H1 (cell line): ENCODE data around the gene SOHLH1. TPM values are rescaled to one million over a fixed set of nuclear protein-coding genes. Genes with fewer than 3 reads are reported as not detected.

Experiments used
- CTCF ChIA-PET: fragments of 300-600 bp; sonication (Branson Sonifier 250); formaldehyde crosslinking; loops from one replicate; lab custom pipeline; 2021; ENCODE audit not compliant: partially characterized antibody; lab: Charles Lee
- POLR2A ChIA-PET: fragments of 300-600 bp; sonication (Branson Sonifier 250); formaldehyde crosslinking; loops from one replicate; lab custom pipeline; 2021; ENCODE audit warnings: inconsistent platforms; ENCODE audit not compliant: partially characterized antibody; lab: Charles Lee
- DNase-seq, 2 experiments: peaks; one replicate each; pipeline versions ENCODE4 v3.0.0 to v3.0.0-alpha.2; 2010 to 2022; ENCODE audit warnings: low spot score in 2 of 2, low read depth in 1 of 2, mixed read lengths in 1 of 2
- FAIRE-seq: peaks from 2 replicates; lab custom pipeline; 2011; peaks lifted over from hg19 to GRCh38; lab: Jason Lieb, UNC
- H2AFZ ChIP-seq: 2 replicates; pipeline ENCODE4 v1.8.1; 2012; ENCODE audit warnings: low read length, inconsistent platforms
- H2AK5ac ChIP-seq: 2 replicates; pipeline ENCODE4 v1.6.1; 2013; ENCODE audit warnings: low read depth, low read length
- H2BK120ac ChIP-seq: replicated peaks from 2 replicates; pipeline ENCODE3; 2013; ENCODE audit warnings: low read depth, low read length, inconsistent platforms
- H2BK12ac ChIP-seq: 2 replicates; pipeline ENCODE4 v1.6.1; 2013; ENCODE audit warnings: low read depth, low read length
- H2BK15ac ChIP-seq: 2 replicates; pipeline ENCODE4 v1.6.1; 2013; ENCODE audit warnings: low read length
- H2BK20ac ChIP-seq: 2 replicates; pipeline ENCODE4 v1.6.1; 2013; ENCODE audit warnings: low read length
- H2BK5ac ChIP-seq: 2 replicates; pipeline ENCODE4 v1.6.1; 2013; ENCODE audit warnings: low read depth, low read length
- H3K14ac ChIP-seq: 2 replicates; pipeline ENCODE4 v1.6.1; 2013; ENCODE audit warnings: inconsistent platforms; ENCODE audit not compliant: insufficient read length
- H3K18ac ChIP-seq: 2 replicates; pipeline ENCODE4 v1.6.1; 2013; ENCODE audit warnings: low read length; ENCODE audit errors: extremely low read depth
- H3K23ac ChIP-seq: 2 replicates; pipeline ENCODE4 v1.6.1; 2013; ENCODE audit warnings: inconsistent platforms; ENCODE audit not compliant: insufficient read length
- H3K23me2 ChIP-seq: 2 replicates; pipeline ENCODE4 v1.6.1; 2013; ENCODE audit warnings: low read depth, low read length
- H3K27ac ChIP-seq: 2 replicates; pipeline ENCODE4 v1.6.1; 2011; ENCODE audit warnings: low read depth, low read length, inconsistent platforms
- H3K27me3 ChIP-seq, 4 experiments: replicated peaks in 1 of 4; 1 replicate in 1 of 4; 2 replicates in 3 of 4; pipeline versions ENCODE4 v1.6.1 to v1.8.1; 2011 to 2013; ENCODE audit warnings: low read length in 3 of 4, mild to moderate bottlenecking in 3 of 4, inconsistent platforms in 2 of 4, mixed read lengths in 2 of 4, moderate library complexity in 1 of 4; ENCODE audit not compliant: control insufficient read depth in 3 of 4, insufficient read depth in 3 of 4; ENCODE audit errors: extremely low read depth in 1 of 4
- H3K36me3 ChIP-seq, 4 experiments: 2 replicates each; pipeline versions ENCODE4 v1.6.1 to v1.8.1; 2011 to 2013; ENCODE audit warnings: mild to moderate bottlenecking in 4 of 4, low read length in 3 of 4, moderate library complexity in 2 of 4, control low read depth in 1 of 4, inconsistent platforms in 1 of 4; ENCODE audit not compliant: insufficient read depth in 4 of 4, control insufficient read depth in 2 of 4
- H3K4ac ChIP-seq: replicated peaks from 2 replicates; pipeline ENCODE3; 2013; ENCODE audit warnings: low read length, low read depth, mixed read lengths, inconsistent platforms; ENCODE audit not compliant: insufficient read length
- H3K4me1 ChIP-seq, 4 experiments: replicated peaks in 1 of 4; 1 replicate in 1 of 4; 2 replicates in 3 of 4; pipeline versions ENCODE4 v1.6.1 to v1.8.1; 2011 to 2013; ENCODE audit warnings: low read length in 3 of 4, inconsistent platforms in 2 of 4, mixed read lengths in 1 of 4; ENCODE audit not compliant: insufficient read depth in 4 of 4, control insufficient read depth in 3 of 4
- H3K4me2 ChIP-seq, 2 experiments: 2 replicates each; pipeline versions ENCODE4 v1.6.1 to v1.8.1; 2011 to 2013; ENCODE audit warnings: low read depth in 2 of 2, low read length in 2 of 2, control low read depth in 1 of 2, inconsistent platforms in 1 of 2, mild to moderate bottlenecking in 1 of 2; ENCODE audit not compliant: insufficient read depth in 1 of 2
- H3K4me3 ChIP-seq, 4 experiments: fragments of 200-600, 300-600 bp in 1 of 4; sonication (generic), shearing (Covaris generic), sonication (Bioruptor Twin) in 1 of 4; 2 replicates each; pipeline versions ENCODE4 v1.5.1 to v1.8.1; 2011 to 2016; ENCODE audit warnings: low read length in 4 of 4, low read depth in 3 of 4, control low read depth in 2 of 4, inconsistent platforms in 2 of 4, mild to moderate bottlenecking in 2 of 4, mixed read lengths in 1 of 4, moderate library complexity in 1 of 4; ENCODE audit not compliant: insufficient read depth in 2 of 4; ENCODE audit errors: extremely low read depth in 1 of 4
- H3K56ac ChIP-seq: replicated peaks from 2 replicates; pipeline ENCODE3; 2013; ENCODE audit warnings: low read depth, mild to moderate bottlenecking, mixed read lengths, low read length, inconsistent platforms; ENCODE audit not compliant: insufficient read length
- H3K79me1 ChIP-seq: 2 replicates; pipeline ENCODE4 v1.6.1; 2013; ENCODE audit warnings: low read depth, low read length, control low read depth
- H3K79me2 ChIP-seq, 2 experiments: 2 replicates each; pipeline versions ENCODE4 v1.6.1 to v1.8.1; 2012 to 2013; ENCODE audit warnings: low read length in 2 of 2, mild to moderate bottlenecking in 2 of 2, inconsistent platforms in 1 of 2; ENCODE audit not compliant: insufficient read depth in 2 of 2, control insufficient read depth in 1 of 2
- H3K9ac ChIP-seq, 4 experiments: replicated peaks in 1 of 4; 1 replicate in 1 of 4; 2 replicates in 3 of 4; pipeline versions ENCODE4 v1.6.1 to v1.8.1; 2011 to 2013; ENCODE audit warnings: low read depth in 3 of 4, low read length in 3 of 4, control low read depth in 2 of 4, mild to moderate bottlenecking in 2 of 4, moderate library complexity in 2 of 4, inconsistent platforms in 1 of 4; ENCODE audit errors: extremely low read depth in 1 of 4
- H3K9me3 ChIP-seq, 2 experiments: 2 replicates each; pipeline versions ENCODE4 v1.6.1 to v1.8.1; 2012 to 2013; ENCODE audit warnings: mild to moderate bottlenecking in 2 of 2, moderate library complexity in 2 of 2, control low read depth in 1 of 2, inconsistent platforms in 1 of 2, low read depth in 1 of 2, low read length in 1 of 2, mixed read lengths in 1 of 2; ENCODE audit not compliant: insufficient read depth in 2 of 2
- H4K20me1 ChIP-seq, 2 experiments: replicated peaks in 1 of 2; 2 replicates each; pipeline versions ENCODE3 to v1.8.1; 2011 to 2013; ENCODE audit warnings: inconsistent platforms in 2 of 2, low read length in 2 of 2, mild to moderate bottlenecking in 1 of 2; ENCODE audit not compliant: insufficient read depth in 2 of 2, control insufficient read depth in 1 of 2
- H4K5ac ChIP-seq: 2 replicates; pipeline ENCODE4 v1.6.1; 2013; ENCODE audit warnings: low read length, low read depth, mixed read lengths, inconsistent platforms; ENCODE audit not compliant: insufficient read length
- H4K8ac ChIP-seq: 2 replicates; pipeline ENCODE4 v1.8.0; 2013; ENCODE audit warnings: mild to moderate bottlenecking, moderate library complexity, low read length, inconsistent platforms; ENCODE audit not compliant: insufficient read depth; ENCODE audit errors: extremely low read depth
- H4K91ac ChIP-seq: replicated peaks from 2 replicates; pipeline ENCODE3; 2013; ENCODE audit warnings: low read length, mixed read lengths, inconsistent platforms; ENCODE audit not compliant: insufficient read length
- BACH1 ChIP-seq: IDR thresholded peaks from 2 replicates; pipeline ENCODE4 v1.6.1; 2012; ENCODE audit warnings: low read length, improper control_type of control experiment
- CBX5 ChIP-seq: fragments of 300-800, 300-1000 bp; sonication (generic); IDR thresholded peaks from 2 replicates; pipeline ENCODE4 v1.7.1; 2016; ENCODE audit warnings: antibody characterized with exemption, low read length, low read depth
- FOSL1 ChIP-seq: IDR thresholded peaks from 2 replicates; pipeline ENCODE4 v1.6.1; 2011; ENCODE audit warnings: mild to moderate bottlenecking, low read depth, low read length, moderate library complexity; ENCODE audit not compliant: insufficient read depth
- JUND ChIP-seq: IDR thresholded peaks from 2 replicates; pipeline ENCODE4 v1.6.1; 2011; ENCODE audit warnings: mild to moderate bottlenecking, improper control_type of control experiment, low read length
- RBBP5 ChIP-seq: IDR thresholded peaks from 2 replicates; pipeline ENCODE4 v1.7.1; 2012; ENCODE audit warnings: low read depth, mild to moderate bottlenecking, inconsistent platforms, low read length, moderate library complexity, borderline replicate concordance
- WGBS, 2 experiments: shearing (Covaris generic) in 1 of 2; methylation state at CpG; one replicate each; pipeline versions ENCODE4 v1.1.6 to v1.1.7; 2013 to 2015; ENCODE audit warnings: low lambda C conversion rate in 2 of 2, mixed read lengths in 2 of 2, inconsistent platforms in 1 of 2, low coverage in 1 of 2, missing lambda C conversion rate in 1 of 2; ENCODE audit not compliant: insufficient replicate concordance in 2 of 2, insufficient coverage in 1 of 2, insufficient read length in 1 of 2; ENCODE audit errors: extremely low coverage in 1 of 2, missing lambda C conversion rate in 1 of 2; 5-methylcytosine and 5-hydroxymethylcytosine counted together
- polyA plus RNA-seq, 7 experiments: library from polyadenylated mRNA; depleted of rRNA in 3 of 7; stranded (reverse) in 5 of 7; unstranded in 2 of 7; fragments of >200 nt in 5 of 7; fragments of 200-250 nt in 2 of 7; gene quantifications; 1 replicate in 5 of 7; 2 replicates in 1 of 7; 4 replicates in 1 of 7; pipeline versions ENCODE4 v1.2.1 to v1.2.3, GENCODE V29; 2011 to 2013; ENCODE audit warnings: missing spikeins in 2 of 7, mixed read lengths in 2 of 7
- total RNA-seq: library from RNA; stranded (reverse); fragmentation: NEBNext Ultra II Directional; extraction: Animal tissue kit (Norgen Biotek cat#: 25700); gene quantifications from 2 replicates; pipeline ENCODE4 v1.2.1, GENCODE V29; 2021

Gene SOHLH1
- total and polyA plus RNA-seq, 2 of the 8 experiments (the other 6 are each of a cell fraction or from before 2014, with no cell fraction given) = 0.11 TPM; not detected in 1

GRCh38 chr9:135716045-135716444 lies 16.8 kb upstream of the SOHLH1 start:
- H3K56ac ChIP-seq = no peak overlapping the region
- no peak overlapping the region for H3K14ac ChIP-seq
- CTCF ChIA-PET = interaction anchor here (0.7 to 2.0 kb wide), 4 partner anchors 14 to 115 kb away, joined by 3 to 8 read pairs (median 4); no protein-coding TSS in a partner anchor
- no peaks in the 10 kb centered on the region for H3K36me3 ChIP-seq
- no peak for DNase-seq
- peaks cover 0 to 25% (median 21%) of the 10 kb centered on the region in 4 experiments; a peak in 6 of 7 replicates for H3K27me3 ChIP-seq
- POLR2A ChIA-PET = interaction anchor here (1.7 kb wide), 1 partner anchor 12 kb away, joined by 7 read pairs; no protein-coding TSS in a partner anchor
- no peak overlapping the region for H2AFZ ChIP-seq
- no peak for TF ChIP-seq JUND
- TF ChIP-seq CBX5 = no peak
- no peak for TF ChIP-seq BACH1
- TF ChIP-seq FOSL1 = no peak
- no peak for TF ChIP-seq RBBP5
- TF ChIP-seq, all 59 proteins: peak for 0
- no peak overlapping the region for H4K91ac ChIP-seq
- H3K4me1 ChIP-seq = peaks cover 0 to 3% (median 1%) of the 10 kb centered on the region in 4 experiments; a peak in 2 of 7 replicates
- H3K4me3 ChIP-seq = no peak overlapping the region
- no peaks in the 10 kb centered on the region for H3K23me2 ChIP-seq
- no peak overlapping the region for H2BK12ac ChIP-seq
- H3K23ac ChIP-seq = no peak overlapping the region
- H2BK15ac ChIP-seq = no peak overlapping the region
- no peak overlapping the region for H2BK20ac ChIP-seq
- H4K8ac ChIP-seq = no peak overlapping the region
- FAIRE-seq = no peak
- no peak overlapping the region for H2BK120ac ChIP-seq
- no peak overlapping the region for H4K5ac ChIP-seq
- H3K18ac ChIP-seq = no peak overlapping the region
- no peak overlapping the region for H3K4me2 ChIP-seq
- no peak overlapping the region for H2BK5ac ChIP-seq
- no peaks in the 10 kb centered on the region for H3K79me2 ChIP-seq
- no peak overlapping the region for H2AK5ac ChIP-seq
- no peak overlapping the region for H3K9ac ChIP-seq
- no peak overlapping the region for H3K4ac ChIP-seq
- WGBS, 2 experiments = 85% methylated on average over 11 of the region's 11 CpGs; no CpG with 5 or more reads in 1 of the 2 experiments
- H3K9me3 ChIP-seq = no peaks in the 10 kb centered on the region
- H4K20me1 ChIP-seq = peaks cover 4 to 10% of the 10 kb centered on the region in 2 experiments
- H3K79me1 ChIP-seq = no peaks in the 10 kb centered on the region
- no peak overlapping the region for H3K27ac ChIP-seq
